Transverse colon (tissue), 4 donors: ENCODE measurements around the gene NRCAM. TPM values are rescaled to one million over a fixed set of nuclear protein-coding genes. Genes with fewer than 3 reads are reported as not detected.

Experiments used
- DNase-seq: peaks from one replicate; pipeline ENCODE4 v3.0.0-alpha.2; 2019
- H3K27ac ChIP-seq, 4 donors: fragments of 200-600 bp; sonication (generic); 2 replicates each; pipeline ENCODE4 v1.5.1; 2016 to 2018; ENCODE audit warnings: inconsistent platforms in 4 of 4
- H3K27me3 ChIP-seq: fragments of 200-600 bp; sonication (generic); 2 replicates; pipeline ENCODE4 v1.5.1; 2017; ENCODE audit warnings: inconsistent platforms
- H3K36me3 ChIP-seq, 4 donors: fragments of 200-600 bp; sonication (generic); 2 replicates each; pipeline ENCODE4 v1.5.1; 2017 to 2019; ENCODE audit warnings: inconsistent platforms in 4 of 4
- H3K4me1 ChIP-seq, 4 donors: fragments of 200-600 bp; sonication (generic); 2 replicates each; pipeline ENCODE4 v1.5.1; 2017 to 2020; ENCODE audit warnings: inconsistent platforms in 4 of 4
- H3K4me3 ChIP-seq, 4 donors: fragments of 200-600 bp; sonication (generic); 1 replicate in 1 of 4; 2 replicates in 3 of 4; pipeline versions ENCODE4 v1.5.1 to v1.6.1; 2017 to 2019; ENCODE audit warnings: inconsistent platforms in 4 of 4
- H3K9me3 ChIP-seq, 2 donors: fragments of 200-600 bp; sonication (generic); 2 replicates each; pipeline ENCODE4 v1.5.1; 2017 to 2019; ENCODE audit warnings: inconsistent platforms in 2 of 2
- EP300 ChIP-seq: sonication (generic); formaldehyde crosslinking; IDR thresholded peaks from one replicate; pipeline ENCODE4 v1.6.1; 2017; ENCODE audit warnings: antibody characterized with exemption, low read depth
- POLR2A ChIP-seq: fragments of 450-650 bp; IDR thresholded peaks from one replicate; pipeline ENCODE4 v1.6.1; 2016; ENCODE audit warnings: antibody characterized with exemption, mild to moderate bottlenecking, moderate library complexity
- POLR2AphosphoS5 ChIP-seq, 3 donors: sonication (generic); formaldehyde crosslinking; IDR thresholded peaks; one replicate each; pipeline ENCODE4 v1.6.1; 2016; ENCODE audit warnings: antibody characterized with exemption in 3 of 3
- WGBS, 2 donors: methylation state at CpG; one replicate each; pipeline ENCODE4 v1.1.5; 2018; ENCODE audit warnings: low coverage in 1 of 2; 5-methylcytosine and 5-hydroxymethylcytosine counted together
- in situ Hi-C, 4 donors: fragments of 200-750 bp; cut with MboI; loops; one replicate each; pipeline versions ENCODE4 v1.15.0 to v1.15.1; 2017; ENCODE audit warnings: low sequenced_read_pairs in 3 of 4, low pct_ligation_motif_present in 1 of 4, low pct_unique_long_range_greater_than_20kb in 1 of 4
- intact Hi-C: fragments of 100-400 bp; cut with DNase I; formaldehyde crosslinking; loops from one replicate; pipeline ENCODE4 v1.15.1; 2023; ENCODE audit warnings: low total_unique reads
- total RNA-seq, 4 donors: library from RNA; depleted of rRNA; stranded (reverse); fragments of >200 nt; gene quantifications; one replicate each; pipeline ENCODE4 v1.1.0, GENCODE V29; 2016
- TF ChIP-seq, protein P1 (sequence below), 5 experiments: fragments of 200-600 bp in 3 of 5; fragments of 450-650 bp in 2 of 5; sonication (generic) in 3 of 5; IDR thresholded peaks; 1 replicate in 2 of 5; 2 replicates in 3 of 5; pipeline ENCODE4 v1.5.1; 2016 to 2017; ENCODE audit warnings: antibody characterized with exemption in 5 of 5, inconsistent platforms in 3 of 5, mild to moderate bottlenecking in 2 of 5, moderate library complexity in 1 of 5

NRCAM gene
- total RNA-seq, 4 donors from 2014 or later: 0.60 to 2.5 (median 1.8) TPM

DNA sequence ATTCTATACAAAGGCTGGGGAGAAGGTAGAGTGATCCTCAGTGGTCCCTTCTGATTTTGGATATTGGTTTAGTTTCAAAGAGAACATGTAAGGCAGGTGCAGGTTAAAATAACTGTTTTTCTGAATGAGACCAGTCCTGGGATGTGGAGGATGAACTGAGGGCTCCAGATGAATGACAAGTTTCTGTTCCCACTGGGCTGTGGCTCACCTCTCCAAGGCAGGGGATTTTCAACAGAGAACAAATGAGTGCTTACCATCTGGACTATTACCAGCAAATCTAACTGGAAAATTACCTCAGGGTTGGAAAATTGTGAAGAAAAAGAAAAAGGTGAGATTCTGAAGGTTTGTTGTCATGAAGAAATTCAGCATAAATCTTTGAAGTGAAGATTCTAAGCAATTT, 334.1 kb downstream of the NRCAM start:
- intact Hi-C loops (no loop called here), in situ Hi-C loops (no loop called here)
- TF ChIP-seq POLR2AphosphoS5 (IDR thresholded peaks at IDR 0.05) (no peak), POLR2A (no peak)

DNA sequence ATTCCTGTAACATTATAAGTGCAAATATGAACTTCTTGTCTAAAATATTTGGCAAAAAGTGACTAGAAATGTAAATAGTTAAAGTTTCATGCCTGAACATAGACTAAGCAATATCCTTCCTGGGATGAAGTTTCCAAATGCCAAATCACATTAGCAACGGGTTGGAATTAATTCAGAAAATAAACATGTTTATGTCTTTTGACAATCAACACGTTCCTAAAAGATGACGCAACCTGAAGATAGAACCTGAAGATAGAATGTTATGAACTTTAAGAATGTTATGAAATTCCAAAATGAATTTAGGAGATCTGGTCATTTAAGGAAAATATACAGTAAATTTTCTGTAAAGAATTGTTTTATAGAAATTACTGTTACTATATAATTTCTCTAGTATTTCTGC, 335.3 kb downstream of the NRCAM start:
- H3K27ac ChIP-seq: no peak overlapping the region
- no peaks in the 10 kb centered on the region for H3K9me3 ChIP-seq
- in situ Hi-C loops (no loop called here), intact Hi-C loops (no loop called here)
- WGBS, 2 donors: 59 to 77% methylated on average over 3 of the region's 3 CpGs
- no peaks in the 10 kb centered on the region for H3K36me3 ChIP-seq
- no peak overlapping the region for H3K4me3 ChIP-seq
- H3K27me3 ChIP-seq: no peaks in the 10 kb centered on the region
- DNase-seq: no peak
- no peaks in the 10 kb centered on the region for H3K4me1 ChIP-seq
- TF ChIP-seq POLR2A (no peak), POLR2AphosphoS5 (IDR thresholded peaks at IDR 0.05) (no peak)
- TF ChIP-seq, protein P1, sequence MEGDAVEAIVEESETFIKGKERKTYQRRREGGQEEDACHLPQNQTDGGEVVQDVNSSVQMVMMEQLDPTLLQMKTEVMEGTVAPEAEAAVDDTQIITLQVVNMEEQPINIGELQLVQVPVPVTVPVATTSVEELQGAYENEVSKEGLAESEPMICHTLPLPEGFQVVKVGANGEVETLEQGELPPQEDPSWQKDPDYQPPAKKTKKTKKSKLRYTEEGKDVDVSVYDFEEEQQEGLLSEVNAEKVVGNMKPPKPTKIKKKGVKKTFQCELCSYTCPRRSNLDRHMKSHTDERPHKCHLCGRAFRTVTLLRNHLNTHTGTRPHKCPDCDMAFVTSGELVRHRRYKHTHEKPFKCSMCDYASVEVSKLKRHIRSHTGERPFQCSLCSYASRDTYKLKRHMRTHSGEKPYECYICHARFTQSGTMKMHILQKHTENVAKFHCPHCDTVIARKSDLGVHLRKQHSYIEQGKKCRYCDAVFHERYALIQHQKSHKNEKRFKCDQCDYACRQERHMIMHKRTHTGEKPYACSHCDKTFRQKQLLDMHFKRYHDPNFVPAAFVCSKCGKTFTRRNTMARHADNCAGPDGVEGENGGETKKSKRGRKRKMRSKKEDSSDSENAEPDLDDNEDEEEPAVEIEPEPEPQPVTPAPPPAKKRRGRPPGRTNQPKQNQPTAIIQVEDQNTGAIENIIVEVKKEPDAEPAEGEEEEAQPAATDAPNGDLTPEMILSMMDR (IDR thresholded peaks at IDR 0.05): no peak

More for the DNA sequence above, 334.1 kb downstream of the NRCAM start:
- Histone ChIP-seq H3K27me3 (no peaks in the 10 kb centered on the region), H3K36me3 (no peaks in the 10 kb centered on the region), H3K9me3 (no peaks in the 10 kb centered on the region), H3K4me1 (no peaks in the 10 kb centered on the region), H3K27ac (no peak overlapping the region), H3K4me3 (no peak overlapping the region)
- DNase-seq: no peak

DNA sequence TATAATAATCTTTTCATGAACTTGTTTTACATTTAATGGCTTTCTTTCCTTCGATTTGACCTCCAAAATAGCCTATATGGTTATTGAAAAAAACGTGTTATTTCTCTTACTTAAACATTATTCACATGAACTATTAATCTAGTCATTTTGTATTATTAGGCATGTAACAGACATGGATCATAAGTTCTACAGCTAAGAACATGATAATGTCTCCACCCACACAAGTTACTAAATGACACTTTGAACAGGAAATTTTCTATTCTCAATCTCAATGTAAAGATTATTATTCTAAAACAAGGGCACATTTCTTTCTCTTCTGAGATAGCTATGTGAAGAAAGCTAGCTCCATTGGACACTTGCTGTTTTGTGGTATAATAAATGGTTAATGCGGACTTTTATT, 336.0 kb downstream of the NRCAM start:
- Histone ChIP-seq H3K4me1 (no peaks in the 10 kb centered on the region), H3K27me3 (no peaks in the 10 kb centered on the region), H3K27ac (no peak overlapping the region), H3K36me3 (no peaks in the 10 kb centered on the region), H3K4me3 (no peak overlapping the region), H3K9me3 (no peaks in the 10 kb centered on the region)
- intact Hi-C loops (no loop called here), in situ Hi-C loops (no loop called here)
- WGBS, 2 donors: 71 to 83% methylated on average over 3 of the region's 3 CpGs
- no peak for DNase-seq
- TF ChIP-seq POLR2A (no peak), EP300 (no peak), POLR2AphosphoS5 (IDR thresholded peaks at IDR 0.05) (no peak)
- TF ChIP-seq, protein P1 (IDR thresholded peaks at IDR 0.05): no peak

DNA sequence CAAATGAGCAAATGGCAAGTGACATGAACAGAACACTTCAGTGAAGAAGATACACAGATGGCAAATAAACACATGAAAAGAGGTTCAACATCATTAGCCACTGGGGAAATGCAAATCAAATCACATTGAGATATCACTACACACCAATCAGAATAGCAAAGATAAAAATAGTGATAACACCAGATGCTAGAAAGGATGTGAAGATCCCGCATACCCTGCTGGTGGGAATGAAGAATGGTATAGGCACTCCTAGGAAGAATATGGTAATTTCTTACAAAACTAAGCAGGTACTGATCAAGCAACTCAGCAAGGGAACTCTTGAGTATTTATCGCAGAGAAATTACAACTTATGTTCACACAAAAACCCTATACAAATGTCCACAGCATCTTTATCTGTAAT, 337.3 kb downstream of the NRCAM start:
- no peak overlapping the region for H3K27ac ChIP-seq
- WGBS, 2 donors: 93 to 100% methylated on average over 2 of the region's 2 CpGs
- TF ChIP-seq EP300 (no peak), POLR2AphosphoS5 (IDR thresholded peaks at IDR 0.05) (no peak), POLR2A (no peak)
- TF ChIP-seq, protein P1 (IDR thresholded peaks at IDR 0.05): no peak
- no peak overlapping the region for H3K4me3 ChIP-seq
- no peaks in the 10 kb centered on the region for H3K36me3 ChIP-seq
- no peak for DNase-seq
- no peaks in the 10 kb centered on the region for H3K27me3 ChIP-seq
- H3K4me1 ChIP-seq: no peaks in the 10 kb centered on the region
- no peaks in the 10 kb centered on the region for H3K9me3 ChIP-seq
- in situ Hi-C loops: no loop called here
- intact Hi-C loops: no loop called here

DNA sequence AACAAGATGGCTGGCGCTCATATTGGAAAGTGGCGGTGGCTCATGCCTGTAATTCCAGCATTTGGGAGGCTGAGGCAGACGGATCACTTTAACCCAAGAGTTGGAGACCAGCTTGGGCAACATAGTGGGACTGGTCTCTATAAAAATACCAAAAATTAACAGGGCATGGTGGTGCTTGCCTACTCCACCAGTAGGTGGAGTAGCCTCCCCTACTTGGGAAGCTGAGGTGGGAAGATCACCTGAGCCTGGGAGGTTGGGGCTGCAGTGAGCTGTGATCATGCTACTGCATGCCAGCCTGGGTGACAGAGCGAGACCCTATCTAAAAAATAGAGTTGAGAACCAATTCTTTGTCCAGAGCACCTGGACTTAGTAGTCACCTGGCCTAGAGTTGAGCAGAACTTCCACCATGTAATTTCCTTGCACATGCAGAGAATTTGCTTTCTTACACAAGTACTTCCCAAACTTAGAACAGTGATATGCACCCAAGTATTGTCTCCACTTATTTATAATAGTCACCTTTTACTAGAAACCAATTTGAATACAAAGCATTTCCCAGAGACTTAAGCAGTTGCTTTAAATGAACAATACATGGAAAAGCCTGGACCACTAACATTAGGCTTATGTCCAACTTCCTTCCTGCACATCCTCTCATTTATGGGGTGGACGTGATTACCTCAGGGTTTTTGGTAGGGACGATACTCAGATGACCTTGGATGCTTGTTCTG, 342.0 kb downstream of the NRCAM start:
- TF ChIP-seq POLR2AphosphoS5 (IDR thresholded peaks at IDR 0.05): no peak
- TF ChIP-seq, protein P1 (IDR thresholded peaks at IDR 0.05): peak in 3 of 5 experiments; percentile 36 to 41 (median 37)
- no peak for TF ChIP-seq POLR2A
- H3K27me3 ChIP-seq: no peaks in the 10 kb centered on the region
- H3K9me3 ChIP-seq: no peaks in the 10 kb centered on the region
- intact Hi-C loops (no loop called here), in situ Hi-C loops (no loop called here)
- no peak for DNase-seq
- no peak overlapping the region for H3K4me3 ChIP-seq
- H3K27ac ChIP-seq: no peak overlapping the region
- H3K36me3 ChIP-seq: no peaks in the 10 kb centered on the region
- WGBS, 2 donors: 83% methylated on average over 4 to 6 of the region's 6 CpGs
- no peaks in the 10 kb centered on the region for H3K4me1 ChIP-seq
